CD4-positive, alpha-beta memory T cell (primary cell): Measurements from ENCODE around the gene GIT2. TPM values are rescaled to one million over a fixed set of nuclear protein-coding genes. Genes with fewer than 3 reads are reported as not detected.
A peak's percentile ranks its signal among the peaks of the same experiment; 100 is the strongest.

Experiments used
- CTCF ChIA-PET: fragments of 350-600 bp; sonication (Branson Sonifier 250); formaldehyde crosslinking; loops from one replicate; lab custom pipeline; 2021; ENCODE audit warnings: inconsistent platforms; ENCODE audit not compliant: partially characterized antibody; lab: Charles Lee
- POLR2A ChIA-PET: fragments of 350-600 bp; sonication (Branson Sonifier 250); formaldehyde crosslinking; loops from one replicate; lab custom pipeline; 2021; ENCODE audit not compliant: partially characterized antibody; lab: Charles Lee
- DNase-seq, 5 donors: peaks; one replicate each; pipeline versions ENCODE4 v3.0.0 to v3.0.0-alpha.2; 2020 to 2022; ENCODE audit warnings: mixed read lengths in 1 of 5
- H3K27ac ChIP-seq: one replicate; pipeline ENCODE4 v1.7.0; 2013; ENCODE audit warnings: low read depth, low read length
- H3K27me3 ChIP-seq: 2 replicates; pipeline ENCODE4 v1.7.0; 2013; ENCODE audit warnings: mild to moderate bottlenecking, low read length, moderate library complexity; ENCODE audit not compliant: insufficient read depth
- H3K36me3 ChIP-seq: 2 replicates; pipeline ENCODE4 v1.7.0; 2013; ENCODE audit warnings: mild to moderate bottlenecking, low read length, moderate library complexity; ENCODE audit not compliant: insufficient read depth
- H3K4me1 ChIP-seq: 2 replicates; pipeline ENCODE4 v1.7.0; 2013; ENCODE audit warnings: mild to moderate bottlenecking, low read length, moderate library complexity; ENCODE audit not compliant: insufficient read depth
- H3K4me3 ChIP-seq, 2 donors: one replicate each; pipeline ENCODE4 v1.7.0; 2013; ENCODE audit warnings: low read length in 2 of 2, mild to moderate bottlenecking in 1 of 2
- H3K9me3 ChIP-seq, 2 donors: one replicate each; pipeline ENCODE4 v1.7.0; 2013; ENCODE audit warnings: low read length in 2 of 2, control low read depth in 1 of 2; ENCODE audit not compliant: control insufficient read depth in 1 of 2
- H3K27ac Mint-ChIP-seq, 7 donors: one replicate each; pipeline ENCODE4 v1.8.0; 2020 to 2021; ENCODE audit warnings: mixed read lengths in 7 of 7, mild to moderate bottlenecking in 6 of 7, inconsistent platforms in 3 of 7, moderate library complexity in 3 of 7
- H3K27me3 Mint-ChIP-seq, 2 donors: one replicate each; pipeline ENCODE4 v1.8.0; 2020 to 2021; ENCODE audit warnings: mixed read lengths in 2 of 2
- H3K36me3 Mint-ChIP-seq, 2 donors: one replicate each; pipeline ENCODE4 v1.8.0; 2020 to 2021; ENCODE audit warnings: mixed read lengths in 2 of 2, inconsistent platforms in 1 of 2, mild to moderate bottlenecking in 1 of 2
- H3K4me1 Mint-ChIP-seq, 4 donors: one replicate each; pipeline ENCODE4 v1.8.0; 2020 to 2021; ENCODE audit warnings: mixed read lengths in 4 of 4, mild to moderate bottlenecking in 1 of 4
- H3K4me3 Mint-ChIP-seq, 8 donors: one replicate each; pipeline ENCODE4 v1.8.0; 2020 to 2021; ENCODE audit warnings: mixed read lengths in 8 of 8, mild to moderate bottlenecking in 7 of 8, moderate library complexity in 6 of 8, inconsistent platforms in 3 of 8
- H3K9me3 Mint-ChIP-seq, 8 donors: one replicate each; pipeline ENCODE4 v1.8.0; 2020 to 2021; ENCODE audit warnings: mixed read lengths in 8 of 8, mild to moderate bottlenecking in 5 of 8, inconsistent platforms in 3 of 8, moderate library complexity in 1 of 8
- intact Hi-C: fragments of 100-400 bp; cut with micrococcal nuclease; formaldehyde crosslinking; loops from one replicate; pipeline ENCODE4 v1.15.1; 2023
- polyA plus RNA-seq, 2 donors: library from polyadenylated mRNA; unstranded; fragments of 300-500 nt; fragmentation: Illumina TruSeq; gene quantifications; one replicate each; pipeline ENCODE4 v1.2.3, GENCODE V29; 2021
- total RNA-seq, 2 experiments: library from RNA; stranded (reverse); gene quantifications; one replicate each; pipeline ENCODE4 v1.2.3, GENCODE V29; 2021

GIT2 gene
- total and polyA plus RNA-seq, 4 experiments from 2014 or later: 83.1 to 149 (median 118) TPM

- POLR2A ChIA-PET: no interaction called here
- Histone ChIP-seq H3K4me3 (no peak overlapping the region), H3K27ac (no peak overlapping the region), H3K27me3 (no peaks in the 10 kb centered on the region), H3K36me3 (peaks cover 15% of the 10 kb centered on the region), H3K4me1 (no peaks in the 10 kb centered on the region), H3K9me3 (no peaks in the 10 kb centered on the region)
- H3K4me1 Mint-ChIP-seq: peaks cover 0 to 7% (median 3%) of the 10 kb centered on the region in 4 donors
- no peak overlapping the region for H3K4me3 Mint-ChIP-seq
- CTCF ChIA-PET: interaction anchor here (0.6 kb wide), 1 partner anchor 11 kb away, joined by 4 read pairs; no protein-coding TSS in a partner anchor
- intact Hi-C loops: no loop called here
- H3K27ac Mint-ChIP-seq: peak overlapping the region in 2 of 7 donors; percentile 13 to 37
- DNase-seq: no peak
- no peaks in the 10 kb centered on the region for H3K27me3 Mint-ChIP-seq
- H3K9me3 Mint-ChIP-seq: no peaks in the 10 kb centered on the region
- peaks cover 18 to 42% of the 10 kb centered on the region in 2 donors for H3K36me3 Mint-ChIP-seq
Measured at GRCh38 chr12:109923038-109923437, 73.1 kb downstream of the GIT2 start.

DNA sequence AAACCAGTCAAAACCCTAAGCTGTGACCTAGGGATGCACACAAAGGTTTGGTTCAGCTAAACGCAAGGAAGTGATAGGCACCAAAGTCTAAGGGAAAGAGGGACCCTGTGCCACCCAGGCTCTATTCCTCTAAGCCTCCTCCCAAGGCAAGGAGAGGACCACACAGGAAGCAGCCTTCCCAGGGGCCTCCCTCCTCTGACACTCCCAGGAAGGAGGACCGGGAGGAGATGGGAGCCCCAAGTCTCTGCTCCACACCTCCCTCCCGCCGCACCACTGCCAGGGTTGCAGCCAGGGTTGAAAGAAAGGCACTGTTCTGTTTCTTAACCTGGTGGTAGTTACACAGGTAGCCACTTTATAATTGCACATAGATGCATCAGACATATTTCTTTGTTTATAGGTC, 74.2 kb downstream of the GIT2 start:
- DNase-seq: no peak
- Histone ChIP-seq H3K36me3 (peaks cover 25% of the 10 kb centered on the region), H3K9me3 (no peaks in the 10 kb centered on the region), H3K27me3 (no peaks in the 10 kb centered on the region), H3K27ac (no peak overlapping the region), H3K4me3 (no peak overlapping the region), H3K4me1 (no peaks in the 10 kb centered on the region)
- ChIA-PET POLR2A (interaction anchor here (0.7 kb wide), 1 partner anchor 73 kb away, joined by 3 read pairs; no protein-coding TSS in a partner anchor), CTCF (interaction anchor here (1.6 kb wide), 1 partner anchor 69 kb away, joined by 3 read pairs; no protein-coding TSS in a partner anchor)
- no peaks in the 10 kb centered on the region for H3K9me3 Mint-ChIP-seq
- H3K27me3 Mint-ChIP-seq: no peaks in the 10 kb centered on the region
- intact Hi-C loops: no loop called here
- H3K36me3 Mint-ChIP-seq: peaks cover 24 to 49% of the 10 kb centered on the region in 2 donors
- no peak overlapping the region for H3K4me3 Mint-ChIP-seq
- H3K4me1 Mint-ChIP-seq: peaks cover 0 to 4% (median under 1%) of the 10 kb centered on the region in 4 donors
- H3K27ac Mint-ChIP-seq: peak overlapping the region in 2 of 7 donors; percentile 4 to 89

GRCh38 chr12:109920261-109920780, 75.8 kb downstream of the GIT2 start:
- Histone ChIP-seq H3K4me3 (no peak overlapping the region), H3K9me3 (no peaks in the 10 kb centered on the region), H3K4me1 (no peaks in the 10 kb centered on the region), H3K36me3 (peaks cover 39% of the 10 kb centered on the region), H3K27me3 (no peaks in the 10 kb centered on the region), H3K27ac (no peak overlapping the region)
- H3K36me3 Mint-ChIP-seq: peaks cover 38 to 64% of the 10 kb centered on the region in 2 donors
- no peak for DNase-seq
- H3K27ac Mint-ChIP-seq: peak overlapping the region in 2 of 7 donors; percentile 77 to 84
- peaks cover 0 to 4% (median under 1%) of the 10 kb centered on the region in 4 donors for H3K4me1 Mint-ChIP-seq
- no peaks in the 10 kb centered on the region for H3K9me3 Mint-ChIP-seq
- ChIA-PET CTCF (interaction anchor here (1.2 to 1.6 kb wide), 2 partner anchors 17 to 67 kb away, joined by 3 read pairs; no protein-coding TSS in a partner anchor), POLR2A (interaction anchor here (0.9 to 1.4 kb wide), 2 partner anchors 19 to 47 kb away, joined by 3 to 5 read pairs; no protein-coding TSS in a partner anchor)
- no peak overlapping the region for H3K4me3 Mint-ChIP-seq
- H3K27me3 Mint-ChIP-seq: no peaks in the 10 kb centered on the region
- intact Hi-C loops: no loop called here

DNA sequence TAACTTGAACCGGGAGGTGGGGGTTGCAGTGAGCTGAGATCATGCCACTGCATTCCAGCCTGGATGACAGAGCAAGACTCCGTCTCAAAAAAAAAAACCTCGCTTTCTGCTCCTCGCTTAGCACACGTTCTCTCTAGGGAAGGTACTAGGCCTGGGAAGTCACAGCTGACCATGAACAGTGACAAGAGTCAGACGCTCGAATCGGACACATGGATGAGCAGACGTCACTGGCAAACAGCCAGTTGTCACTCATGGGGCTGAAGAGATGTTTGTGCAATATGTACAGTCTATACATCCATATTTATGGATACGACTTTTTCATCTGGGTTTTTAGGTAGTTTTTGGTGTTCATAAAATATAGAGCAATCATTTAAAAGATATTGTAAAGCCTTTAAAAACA, 76.7 kb downstream of the GIT2 start:
- CTCF ChIA-PET: interaction anchor here (1.2 kb wide), 1 partner anchor 16 kb away, joined by 3 read pairs; no protein-coding TSS in a partner anchor
- Mint-ChIP-seq H3K9me3 (no peaks in the 10 kb centered on the region), H3K4me1 (no peaks in the 10 kb centered on the region), H3K27ac (peak overlapping the region in 3 of 7 donors; percentile 19 to 59 (median 51)), H3K27me3 (no peaks in the 10 kb centered on the region), H3K4me3 (no peak overlapping the region), H3K36me3 (peaks cover 45 to 69% of the 10 kb centered on the region in 2 donors)
- peaks cover 48% of the 10 kb centered on the region for H3K36me3 ChIP-seq
- no peaks in the 10 kb centered on the region for H3K27me3 ChIP-seq
- no peak for DNase-seq
- no peaks in the 10 kb centered on the region for H3K4me1 ChIP-seq
- intact Hi-C loops: no loop called here
- no peak overlapping the region for H3K27ac ChIP-seq
- POLR2A ChIA-PET: interaction anchor here (0.9 to 1.4 kb wide), 2 partner anchors 18 to 48 kb away, joined by 3 to 5 read pairs; no protein-coding TSS in a partner anchor
- H3K9me3 ChIP-seq: no peaks in the 10 kb centered on the region
- H3K4me3 ChIP-seq: no peak overlapping the region

DNA sequence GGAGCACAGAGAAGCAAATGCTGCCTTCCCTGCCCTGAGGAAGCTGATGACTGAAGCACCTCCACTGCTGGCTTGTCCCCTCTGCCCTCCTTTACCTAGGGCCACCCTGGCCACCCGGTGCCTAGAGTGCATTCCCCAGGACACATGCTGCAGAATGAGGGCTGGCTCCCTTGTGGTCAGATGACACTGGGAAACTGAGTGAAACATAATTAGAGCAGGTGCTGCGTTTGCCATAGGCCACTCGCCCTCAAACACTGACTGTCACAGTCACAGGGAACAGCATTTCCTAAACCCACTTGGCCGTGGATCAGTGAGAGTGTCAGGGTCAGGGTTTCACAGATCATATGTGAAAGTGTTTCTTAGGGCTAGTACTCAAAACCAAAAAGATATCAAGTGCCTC, 80.1 kb downstream of the GIT2 start:
- H3K9me3 Mint-ChIP-seq: no peaks in the 10 kb centered on the region
- H3K4me3 Mint-ChIP-seq: no peak overlapping the region
- Histone ChIP-seq H3K9me3 (no peaks in the 10 kb centered on the region), H3K36me3 (peaks cover 67% of the 10 kb centered on the region), H3K4me3 (no peak overlapping the region), H3K4me1 (no peaks in the 10 kb centered on the region), H3K27me3 (no peaks in the 10 kb centered on the region), H3K27ac (no peak overlapping the region)
- intact Hi-C loops: no loop called here
- H3K36me3 Mint-ChIP-seq: peaks cover 59 to 90% of the 10 kb centered on the region in 2 donors
- H3K27me3 Mint-ChIP-seq: no peaks in the 10 kb centered on the region
- peaks cover 0 to 3% (median 0%) of the 10 kb centered on the region in 4 donors for H3K4me1 Mint-ChIP-seq
- H3K27ac Mint-ChIP-seq: peak overlapping the region in 2 of 7 donors; percentile 38 to 89
- no peak for DNase-seq
- ChIA-PET CTCF (interaction anchor here (0.6 to 1.6 kb wide), 2 partner anchors 63 to 71 kb away, joined by 4 to 5 read pairs; no protein-coding TSS in a partner anchor), POLR2A (no interaction called here)

DNA sequence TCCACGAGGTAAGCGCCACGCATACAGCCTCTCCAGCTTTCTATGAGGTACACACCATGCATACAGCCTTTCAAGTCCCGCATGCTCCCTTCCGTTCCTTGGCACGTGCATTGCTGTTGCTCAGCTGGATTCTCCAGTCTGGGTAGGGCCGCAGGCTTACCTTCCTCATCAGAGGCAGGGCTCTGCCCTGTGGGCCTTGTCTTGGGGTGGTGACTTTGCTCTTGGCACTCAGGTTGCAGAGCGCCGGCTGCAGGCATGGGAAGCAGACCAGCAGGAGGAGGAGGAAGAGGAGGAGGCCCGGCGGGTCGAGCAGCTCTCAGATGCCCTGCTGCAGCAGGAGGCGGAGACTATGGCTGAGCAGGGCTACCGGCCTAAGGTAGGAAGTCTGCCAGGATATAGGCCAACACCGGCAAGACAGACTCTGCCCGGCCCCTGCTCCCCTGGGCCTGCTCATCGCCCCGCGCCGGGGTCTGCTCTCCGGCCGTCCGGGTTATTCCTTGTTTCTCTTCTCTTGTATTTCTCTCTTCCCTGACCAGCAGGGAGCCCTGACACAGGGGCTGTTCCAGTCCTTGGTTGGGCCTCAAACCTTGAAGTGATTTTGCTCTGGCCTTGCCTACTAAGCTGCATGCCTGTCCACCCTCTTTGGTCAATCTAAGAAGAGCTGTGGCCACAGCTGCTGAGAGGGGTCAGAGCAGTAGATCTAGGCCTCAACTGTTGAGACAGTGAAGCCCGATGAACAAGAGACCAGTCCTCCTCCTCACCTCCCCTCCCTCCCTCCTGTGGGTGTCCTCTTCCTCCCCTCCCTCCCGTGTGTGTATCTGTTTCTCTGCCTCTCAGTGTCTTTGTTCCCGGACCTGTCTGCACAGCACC, 80.8 kb downstream of the GIT2 start:
- H3K4me1 Mint-ChIP-seq: peaks cover 0 to 4% (median 0%) of the 10 kb centered on the region in 4 donors
- intact Hi-C loops: no loop called here
- Histone ChIP-seq H3K4me3 (no peak overlapping the region), H3K36me3 (peaks cover 65% of the 10 kb centered on the region), H3K9me3 (no peaks in the 10 kb centered on the region), H3K27ac (no peak overlapping the region), H3K27me3 (no peaks in the 10 kb centered on the region), H3K4me1 (no peaks in the 10 kb centered on the region)
- no peak overlapping the region for H3K4me3 Mint-ChIP-seq
- peak overlapping the region in 3 of 7 donors; percentile 38 to 89 (median 85) for H3K27ac Mint-ChIP-seq
- H3K27me3 Mint-ChIP-seq: no peaks in the 10 kb centered on the region
- ChIA-PET POLR2A (no interaction called here), CTCF (interaction anchor here (0.6 to 1.6 kb wide), 2 partner anchors 64 to 70 kb away, joined by 4 to 5 read pairs; no protein-coding TSS in a partner anchor)
- no peak for DNase-seq
- no peaks in the 10 kb centered on the region for H3K9me3 Mint-ChIP-seq
- peaks cover 58 to 90% of the 10 kb centered on the region in 2 donors for H3K36me3 Mint-ChIP-seq
